ENCODE measurements around the gene TSPAN9.

DNA sequence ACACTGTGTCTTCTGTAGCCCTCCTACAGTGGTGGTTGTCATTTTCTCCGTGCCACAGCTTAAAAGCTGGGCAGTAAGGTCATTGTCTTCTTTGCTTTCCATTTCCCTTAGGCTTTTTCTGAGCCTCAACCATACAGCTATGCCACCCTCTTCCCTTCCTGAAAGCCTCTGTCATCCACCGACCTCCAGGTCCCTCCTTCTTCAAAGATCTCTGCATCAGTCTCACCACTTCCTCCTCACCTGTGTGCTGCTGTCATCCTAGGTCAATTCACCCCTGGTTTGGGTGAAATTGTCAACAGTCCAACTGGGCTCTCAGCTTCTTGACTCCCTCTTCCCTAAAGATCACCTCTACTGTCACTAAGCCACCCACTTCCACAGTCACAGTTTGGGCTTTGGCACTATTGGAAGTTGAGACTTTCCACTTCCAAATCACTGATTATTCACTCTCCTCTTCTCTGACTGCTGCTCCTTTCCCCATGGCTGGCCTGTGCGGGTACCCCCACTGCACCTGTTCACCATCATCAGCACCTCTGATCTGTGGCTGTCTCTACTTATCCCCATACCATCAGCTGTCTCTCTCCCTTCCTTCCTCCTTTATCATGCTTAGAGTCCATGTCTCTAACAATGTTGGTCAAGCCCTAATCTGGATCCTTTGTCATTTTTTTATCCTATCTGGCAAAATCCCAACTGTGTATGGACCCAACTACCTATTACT, 15.5 kb upstream of the TSPAN9 start:
- TF ChIP-seq, protein P1, sequence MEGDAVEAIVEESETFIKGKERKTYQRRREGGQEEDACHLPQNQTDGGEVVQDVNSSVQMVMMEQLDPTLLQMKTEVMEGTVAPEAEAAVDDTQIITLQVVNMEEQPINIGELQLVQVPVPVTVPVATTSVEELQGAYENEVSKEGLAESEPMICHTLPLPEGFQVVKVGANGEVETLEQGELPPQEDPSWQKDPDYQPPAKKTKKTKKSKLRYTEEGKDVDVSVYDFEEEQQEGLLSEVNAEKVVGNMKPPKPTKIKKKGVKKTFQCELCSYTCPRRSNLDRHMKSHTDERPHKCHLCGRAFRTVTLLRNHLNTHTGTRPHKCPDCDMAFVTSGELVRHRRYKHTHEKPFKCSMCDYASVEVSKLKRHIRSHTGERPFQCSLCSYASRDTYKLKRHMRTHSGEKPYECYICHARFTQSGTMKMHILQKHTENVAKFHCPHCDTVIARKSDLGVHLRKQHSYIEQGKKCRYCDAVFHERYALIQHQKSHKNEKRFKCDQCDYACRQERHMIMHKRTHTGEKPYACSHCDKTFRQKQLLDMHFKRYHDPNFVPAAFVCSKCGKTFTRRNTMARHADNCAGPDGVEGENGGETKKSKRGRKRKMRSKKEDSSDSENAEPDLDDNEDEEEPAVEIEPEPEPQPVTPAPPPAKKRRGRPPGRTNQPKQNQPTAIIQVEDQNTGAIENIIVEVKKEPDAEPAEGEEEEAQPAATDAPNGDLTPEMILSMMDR (IDR thresholded peaks at IDR 0.05), result no peak
- TF ChIP-seq SIN3A (IDR thresholded peaks at IDR 0.05; ENCODE audit: borderline replicate concordance, insufficient read depth, low read depth, low read length), result no peak
- TF ChIP-seq POLR2AphosphoS5 (IDR thresholded peaks at IDR 0.05; ENCODE audit: low read depth, low read length), result no peak
- no peak for TF ChIP-seq TCF7L2 (IDR thresholded peaks at IDR 0.05; ENCODE audit: low read depth, low read length)
- TF ChIP-seq, protein P2, sequence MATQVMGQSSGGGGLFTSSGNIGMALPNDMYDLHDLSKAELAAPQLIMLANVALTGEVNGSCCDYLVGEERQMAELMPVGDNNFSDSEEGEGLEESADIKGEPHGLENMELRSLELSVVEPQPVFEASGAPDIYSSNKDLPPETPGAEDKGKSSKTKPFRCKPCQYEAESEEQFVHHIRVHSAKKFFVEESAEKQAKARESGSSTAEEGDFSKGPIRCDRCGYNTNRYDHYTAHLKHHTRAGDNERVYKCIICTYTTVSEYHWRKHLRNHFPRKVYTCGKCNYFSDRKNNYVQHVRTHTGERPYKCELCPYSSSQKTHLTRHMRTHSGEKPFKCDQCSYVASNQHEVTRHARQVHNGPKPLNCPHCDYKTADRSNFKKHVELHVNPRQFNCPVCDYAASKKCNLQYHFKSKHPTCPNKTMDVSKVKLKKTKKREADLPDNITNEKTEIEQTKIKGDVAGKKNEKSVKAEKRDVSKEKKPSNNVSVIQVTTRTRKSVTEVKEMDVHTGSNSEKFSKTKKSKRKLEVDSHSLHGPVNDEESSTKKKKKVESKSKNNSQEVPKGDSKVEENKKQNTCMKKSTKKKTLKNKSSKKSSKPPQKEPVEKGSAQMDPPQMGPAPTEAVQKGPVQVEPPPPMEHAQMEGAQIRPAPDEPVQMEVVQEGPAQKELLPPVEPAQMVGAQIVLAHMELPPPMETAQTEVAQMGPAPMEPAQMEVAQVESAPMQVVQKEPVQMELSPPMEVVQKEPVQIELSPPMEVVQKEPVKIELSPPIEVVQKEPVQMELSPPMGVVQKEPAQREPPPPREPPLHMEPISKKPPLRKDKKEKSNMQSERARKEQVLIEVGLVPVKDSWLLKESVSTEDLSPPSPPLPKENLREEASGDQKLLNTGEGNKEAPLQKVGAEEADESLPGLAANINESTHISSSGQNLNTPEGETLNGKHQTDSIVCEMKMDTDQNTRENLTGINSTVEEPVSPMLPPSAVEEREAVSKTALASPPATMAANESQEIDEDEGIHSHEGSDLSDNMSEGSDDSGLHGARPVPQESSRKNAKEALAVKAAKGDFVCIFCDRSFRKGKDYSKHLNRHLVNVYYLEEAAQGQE (IDR thresholded peaks at IDR 0.05; ENCODE audit: insufficient read depth in 1 of 2, low read depth in 2 of 2, low read length in 1 of 2), result no peak
